K562 (cell line): ENCODE results near the gene CSF1. TPM values are rescaled to one million over a fixed set of nuclear protein-coding genes. Genes with fewer than 3 reads are reported as not detected.

Experiments used
- CEBPG ChIP-seq, 3 experiments: fragments of 200-800 bp in 1 of 3; sonication (Bioruptor generic) in 1 of 3; sonication (generic) in 1 of 3; formaldehyde crosslinking in 1 of 3; IDR thresholded peaks in 2 of 3; conservative IDR thresholded peaks in 1 of 3; 2 replicates each; pipeline versions ENCODE4 v1.6.1 to v1.8.0; 2016 to 2022; ENCODE audit warnings: missing compliant biosample characterization in 2 of 3, missing genetic modification characterization in 2 of 3, mild to moderate bottlenecking in 1 of 3, missing genetic modification reagents in 1 of 3
- CGGBP1 ChIP-seq: fragments of 250-450 bp; sonication (Bioruptor Pico); IDR thresholded peaks from 2 replicates; pipeline ENCODE4 v1.9.0; 2021; ENCODE audit warnings: mild to moderate bottlenecking
- CHAMP1 ChIP-seq: fragments of 450-650 bp; IDR thresholded peaks from 2 replicates; pipeline ENCODE4 v1.6.1; 2016; ENCODE audit warnings: mild to moderate bottlenecking
- DACH1 ChIP-seq: fragments of 450-650 bp; IDR thresholded peaks from 2 replicates; pipeline ENCODE4 v1.6.1; 2018; ENCODE audit not compliant: partially characterized antibody
- DLX4 ChIP-seq: fragments of 250-450 bp; sonication (Bioruptor Pico); IDR thresholded peaks from 2 replicates; pipeline ENCODE4 v1.6.1; 2021; ENCODE audit warnings: mild to moderate bottlenecking
- DPF2 ChIP-seq: fragments of 450-650 bp; IDR thresholded peaks from 2 replicates; pipeline ENCODE4 v1.6.1; 2016
- ETV5 ChIP-seq: sonication (generic); formaldehyde crosslinking; IDR thresholded peaks from 2 replicates; pipeline ENCODE4 v1.4.0; 2020; ENCODE audit warnings: low read depth, mild to moderate bottlenecking, missing genetic modification reagents
- FOS ChIP-seq: IDR thresholded peaks from 3 replicates; pipeline ENCODE4 v1.6.1; 2011; ENCODE audit not compliant: insufficient read length; ENCODE audit errors: extremely low read depth
- FOSL1 ChIP-seq: fragments of 200-800 bp; sonication (Bioruptor generic); conservative IDR thresholded peaks from 2 replicates; pipeline ENCODE4 v1.6.1; 2016; ENCODE audit warnings: missing genetic modification characterization, missing compliant biosample characterization
- GATAD2B ChIP-seq: fragments of 450-650 bp; IDR thresholded peaks from 2 replicates; pipeline ENCODE4 v1.6.1; 2017; ENCODE audit warnings: mild to moderate bottlenecking, borderline replicate concordance
- MCM5 ChIP-seq: fragments of 450-650 bp; IDR thresholded peaks from 2 replicates; pipeline ENCODE4 v1.6.1; 2016; ENCODE audit warnings: low read depth
- MTA3 ChIP-seq: fragments of 450-650 bp; formaldehyde crosslinking; IDR thresholded peaks from 2 replicates; pipeline ENCODE4 v1.6.1; 2017; ENCODE audit warnings: mild to moderate bottlenecking, borderline replicate concordance
- NFIX ChIP-seq: fragments of 250-450 bp; sonication (Bioruptor Pico); IDR thresholded peaks from 2 replicates; pipeline ENCODE4 v1.4.0; 2020; ENCODE audit warnings: low read depth, mild to moderate bottlenecking, moderate library complexity
- SMARCA5 ChIP-seq: fragments of 450-650 bp; IDR thresholded peaks from 2 replicates; pipeline ENCODE4 v1.6.1; 2016
- SOX6 ChIP-seq: fragments of 450-650 bp; IDR thresholded peaks from 2 replicates; pipeline ENCODE4 v1.6.1; 2014; ENCODE audit warnings: mild to moderate bottlenecking
- TAF15 ChIP-seq: fragments of 200-400 bp; formaldehyde crosslinking; IDR thresholded peaks from 2 replicates; pipeline ENCODE4 v1.6.1; 2017; ENCODE audit warnings: mild to moderate bottlenecking, low read depth, low read length, moderate library complexity
- TOE1 ChIP-seq, 2 experiments: fragments of 450-650 bp in 1 of 2; sonication (generic) in 1 of 2; formaldehyde crosslinking in 1 of 2; IDR thresholded peaks; 2 replicates each; pipeline versions ENCODE4 v1.7.1 to v1.8.0; 2016 to 2022; ENCODE audit warnings: borderline replicate concordance in 2 of 2, mild to moderate bottlenecking in 2 of 2, antibody characterized with exemption in 1 of 2, inconsistent platforms in 1 of 2, low read depth in 1 of 2, missing genetic modification reagents in 1 of 2, moderate library complexity in 1 of 2
- ZNF408 ChIP-seq: fragments of 250-450 bp; sonication (Bioruptor Pico); IDR thresholded peaks from 2 replicates; pipeline ENCODE4 v1.4.0; 2020; ENCODE audit warnings: low read depth, mild to moderate bottlenecking, moderate library complexity
- ZNF592 ChIP-seq: fragments of 450-650 bp; IDR thresholded peaks from 2 replicates; pipeline ENCODE4 v1.6.1; 2017; ENCODE audit warnings: antibody characterized with exemption, mild to moderate bottlenecking
- ZNF696 ChIP-seq: fragments of 250-450 bp; sonication (Bioruptor Pico); conservative IDR thresholded peaks from 2 replicates; pipeline ENCODE4 v1.4.0; 2020; ENCODE audit warnings: mild to moderate bottlenecking, moderate library complexity
- ZNF780A ChIP-seq: fragments of 250-450 bp; sonication (Bioruptor Pico); IDR thresholded peaks from 2 replicates; pipeline ENCODE4 v1.5.0; 2021; ENCODE audit warnings: mild to moderate bottlenecking
- polyA plus RNA-seq, 8 experiments: library from polyadenylated mRNA; depleted of rRNA in 4 of 8; stranded (reverse) in 5 of 8; unstranded in 3 of 8; fragments of >200 nt; fragmentation: Nextera tagmentation in 2 of 8; fragmentation: Illumina TruSeq in 1 of 8; extraction: Ambion mirVana in 2 of 8; extraction: Trizol in 1 of 8; gene quantifications; 2 replicates each; pipeline versions ENCODE4 v1.2.1 to v1.2.3, GENCODE V29; 2011 to 2014; ENCODE audit warnings: inconsistent platforms in 1 of 8, missing spikeins in 1 of 8
- total RNA-seq, 7 experiments: library from RNA; depleted of rRNA in 6 of 7; stranded (reverse); fragments of >200 nt in 6 of 7; fragmentation: Illumina TruSeq in 2 of 7; extraction: Trizol in 2 of 7; gene quantifications; 2 replicates each; pipeline versions ENCODE4 v1.2.1 to v1.2.3, GENCODE V29; 2011 to 2021; ENCODE audit warnings: low replicate concordance in 1 of 7

The CSF1 gene
- total and polyA plus RNA-seq, 9 of the 15 experiments (the other 6 are each of a cell fraction or from before 2014, with no cell fraction given), result 0.18 to 11.8 (median 2.8) TPM

GRCh38 chr1:109880971-109881894 is 29.4 kb upstream of the CSF1 start (continued):
- TF ChIP-seq ZNF592, result peak; percentile 35; the same call in 1 of the 2 replicates
- TF ChIP-seq CHAMP1, result no peak
- TF ChIP-seq MCM5, result no peak
- TF ChIP-seq DACH1, result no peak
- TF ChIP-seq NFIX, result no peak
- TF ChIP-seq GATAD2B, result no peak
- TF ChIP-seq CEBPG (CRISPR knock-in tag; IDR thresholded peaks at IDR 0.05), result no peak
- TF ChIP-seq CEBPG (tag; conservative IDR thresholded peaks at IDR 0.05 in 1 of 2, IDR thresholded peaks at IDR 0.05 in 1 of 2), result no peak
- TF ChIP-seq TAF15, result no peak
- no peak for TF ChIP-seq FOSL1 (tag)
- TF ChIP-seq ZNF408 (CRISPR knock-in tag), result no peak
- no peak for TF ChIP-seq MTA3
- no peak for TF ChIP-seq ETV5 (CRISPR knock-in tag)
- no peak for TF ChIP-seq CGGBP1 (CRISPR knock-in tag)
- TF ChIP-seq ZNF780A (CRISPR knock-in tag), result no peak
- TF ChIP-seq TOE1 (IDR thresholded peaks at IDR 0.05; ENCODE audit: borderline replicate concordance), result no peak
- no peak for TF ChIP-seq TOE1 (CRISPR knock-in tag; IDR thresholded peaks at IDR 0.05; ENCODE audit: borderline replicate concordance, low read depth)
- TF ChIP-seq FOS, result no peak
- no peak for TF ChIP-seq DLX4 (CRISPR knock-in tag)
- TF ChIP-seq SMARCA5, result no peak
- no peak for TF ChIP-seq DPF2
- TF ChIP-seq ZNF696 (CRISPR knock-in tag), result no peak
- no peak for TF ChIP-seq SOX6
